ENCODE measurements around the gene UPF1.

UPF1 gene

GRCh38 chr19:18875726-18876125 lies 44.0 kb downstream of the UPF1 start:
- no peak for DNase-seq (ENCODE audit: low read depth)

DNA sequence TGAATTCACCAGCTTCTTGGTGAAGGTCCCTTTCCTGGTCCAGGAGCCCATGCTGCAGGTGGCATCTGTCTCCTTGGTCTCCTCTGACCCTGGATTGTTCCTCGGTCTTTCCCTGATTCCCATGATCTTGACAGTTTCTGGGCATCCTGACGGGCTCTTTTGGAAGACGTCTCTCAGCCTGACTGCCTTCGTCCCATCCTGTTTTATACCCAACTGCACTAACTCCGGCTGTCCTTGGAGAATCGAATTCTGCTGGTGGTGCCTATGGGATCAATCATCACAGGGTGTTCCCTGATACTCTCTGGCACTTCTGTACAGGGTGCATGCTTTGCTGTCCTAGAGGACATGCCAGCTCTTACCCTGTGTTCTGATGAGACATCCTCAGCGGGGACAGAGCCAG lies 45.1 kb downstream of the UPF1 start:
- DNase-seq (ENCODE audit: low read depth), result no peak

- DNase-seq (ENCODE audit: low read depth), result no peak
Measured at GRCh38 chr19:18878058-18878797, 46.5 kb downstream of the UPF1 start.

GRCh38 chr19:18878858-18879578 lies 47.3 kb downstream of the UPF1 start:
- no peak for DNase-seq (ENCODE audit: low read depth)

- DNase-seq (ENCODE audit: low read depth), result no peak
Measured at GRCh38 chr19:18879579-18880373, 48.0 kb downstream of the UPF1 start.

DNA sequence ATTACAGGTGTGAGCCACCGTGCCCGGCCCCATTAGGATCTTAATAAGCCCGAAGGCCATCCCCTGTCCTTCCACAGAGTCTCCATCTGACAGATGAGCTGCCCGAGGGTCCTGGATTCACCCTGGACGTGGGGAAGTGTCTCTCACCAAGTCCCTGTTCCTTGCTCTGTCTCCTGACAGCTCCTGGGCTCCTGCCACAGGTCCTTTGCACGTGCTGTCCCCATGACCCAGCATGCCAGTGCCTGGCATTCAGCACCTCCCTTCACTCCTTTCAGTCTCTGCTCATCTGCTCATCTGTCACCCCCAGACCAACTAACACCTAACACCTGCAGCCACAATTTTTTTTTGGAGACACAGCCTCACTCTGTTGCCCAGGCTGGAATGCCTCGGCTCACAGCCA lies 49.7 kb downstream of the UPF1 start:
- no peak for DNase-seq (ENCODE audit: low read depth)

DNA sequence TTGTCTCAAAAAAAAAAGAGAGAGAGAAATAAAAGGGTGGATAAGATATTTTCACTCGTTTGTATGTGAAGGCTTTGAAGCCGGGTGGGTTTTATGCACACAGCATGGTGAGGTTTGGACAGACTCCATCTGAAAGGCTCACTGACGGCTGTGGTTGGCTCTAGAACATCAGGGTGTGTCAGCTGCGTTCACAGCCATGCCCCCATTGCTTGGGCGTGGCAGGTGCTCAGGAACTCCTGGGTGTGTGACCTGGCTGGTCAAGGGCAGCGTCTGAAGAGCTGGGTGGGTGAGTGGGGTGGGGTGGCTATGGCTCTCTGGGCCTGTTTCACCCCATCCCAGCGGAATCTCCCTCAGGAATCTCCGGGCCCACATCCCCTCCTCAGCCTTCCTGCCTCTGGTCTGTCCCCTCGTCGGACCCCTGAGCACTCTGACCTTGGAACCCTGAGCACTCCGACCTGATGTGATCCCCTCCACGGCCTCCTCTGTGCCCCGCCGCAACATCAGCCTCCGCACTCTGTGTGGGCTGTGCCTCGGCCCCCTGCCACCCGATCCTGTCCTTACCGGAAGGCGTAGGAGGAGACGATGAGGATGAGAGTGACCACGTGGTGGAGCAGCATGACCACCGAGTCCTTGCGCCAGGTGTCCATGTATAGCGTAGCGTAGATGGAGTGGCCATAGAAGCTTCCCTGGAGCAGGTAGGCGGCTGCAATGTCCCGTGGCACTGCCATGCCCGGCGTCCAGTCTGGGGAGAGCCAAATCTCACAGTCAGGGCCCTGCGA lies 52.0 kb downstream of the UPF1 start:
- no peak for DNase-seq (ENCODE audit: low read depth)

- DNase-seq (ENCODE audit: low read depth), result no peak
Measured at GRCh38 chr19:18886972-18887371, 55.2 kb downstream of the UPF1 start.

DNA sequence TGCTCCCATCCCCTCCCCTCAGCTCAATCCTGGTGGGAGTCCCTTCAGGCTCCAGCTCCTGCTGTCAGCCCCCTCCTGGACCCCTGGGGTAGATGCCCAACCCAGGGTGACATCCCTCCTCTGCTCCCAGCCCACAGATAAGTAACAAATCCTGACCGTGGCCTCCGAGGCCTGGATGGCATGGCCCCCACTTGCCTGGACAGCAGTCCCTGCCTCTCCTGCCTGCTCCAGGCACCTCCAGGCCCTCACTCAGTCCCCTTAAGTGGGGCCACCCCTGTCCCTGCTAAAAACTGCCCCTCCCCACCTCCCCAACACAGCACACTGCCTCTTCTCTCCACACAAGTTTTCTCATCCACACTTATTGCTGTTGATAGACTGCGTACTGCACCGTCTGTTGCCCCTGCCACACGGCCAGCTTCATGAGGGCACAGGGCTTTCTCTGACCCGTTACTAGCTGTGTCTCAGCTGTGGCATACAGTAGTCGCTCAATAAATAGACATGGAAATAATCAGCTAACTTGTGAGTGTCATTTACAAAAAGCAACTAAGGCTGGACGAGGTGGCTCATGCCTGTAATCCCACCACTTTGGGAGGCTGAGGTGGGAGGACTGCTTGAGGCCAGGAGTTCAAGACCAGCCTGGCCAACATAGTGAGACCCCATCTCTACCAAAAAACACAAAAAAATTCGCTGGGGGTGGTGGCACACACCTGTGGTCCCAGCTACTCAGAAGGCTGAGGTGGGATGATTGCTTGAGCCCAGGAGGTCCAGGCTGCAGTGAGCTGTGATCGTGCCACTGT lies 58.4 kb downstream of the UPF1 start:
- no peak for DNase-seq (ENCODE audit: low read depth)

GRCh38 chr19:18893587-18894253 lies 62.0 kb downstream of the UPF1 start:
- no peak for DNase-seq (ENCODE audit: low read depth)

- no peak for DNase-seq (ENCODE audit: low read depth)
Measured at GRCh38 chr19:18894254-18895037, 62.7 kb downstream of the UPF1 start.

DNA sequence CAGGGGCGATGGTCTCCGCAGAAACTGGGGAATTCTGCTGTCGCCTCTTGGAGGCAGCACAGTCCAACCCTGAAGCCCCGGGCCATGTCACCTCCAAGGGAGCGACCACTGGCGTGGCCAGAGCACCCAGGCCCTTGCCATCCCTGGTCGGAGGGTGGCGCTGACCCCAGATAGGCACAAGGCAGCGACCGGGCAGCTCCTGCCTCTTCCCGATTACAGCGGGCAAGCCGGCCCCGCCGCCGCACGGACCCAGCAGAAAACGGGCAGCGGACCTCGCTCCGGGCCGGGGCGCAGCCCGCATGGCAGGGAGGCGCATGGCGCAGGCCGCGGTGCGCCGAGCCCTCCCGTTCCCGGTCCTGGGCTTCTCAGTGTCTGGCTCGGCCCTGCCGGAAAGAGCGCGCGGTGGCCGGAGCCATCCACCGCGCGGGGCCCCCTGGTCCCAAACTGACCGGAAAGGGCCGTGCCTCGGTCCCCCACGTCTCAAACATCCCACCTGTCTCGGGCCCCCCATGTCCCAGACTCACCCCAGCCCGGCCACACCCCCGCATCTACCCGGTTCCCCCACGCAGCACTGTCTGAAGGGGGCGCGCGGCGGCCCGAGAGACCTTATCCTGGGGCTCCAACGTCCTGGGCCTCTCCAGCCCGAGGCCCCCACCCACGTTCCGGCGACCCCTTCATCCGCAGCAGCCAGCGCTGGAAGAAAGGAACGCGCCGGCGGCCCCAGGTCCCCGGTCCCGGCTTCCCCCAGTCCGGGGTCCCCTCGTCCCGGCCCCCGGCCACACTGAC lies 63.5 kb downstream of the UPF1 start:
- no peak for DNase-seq (ENCODE audit: low read depth)

DNA sequence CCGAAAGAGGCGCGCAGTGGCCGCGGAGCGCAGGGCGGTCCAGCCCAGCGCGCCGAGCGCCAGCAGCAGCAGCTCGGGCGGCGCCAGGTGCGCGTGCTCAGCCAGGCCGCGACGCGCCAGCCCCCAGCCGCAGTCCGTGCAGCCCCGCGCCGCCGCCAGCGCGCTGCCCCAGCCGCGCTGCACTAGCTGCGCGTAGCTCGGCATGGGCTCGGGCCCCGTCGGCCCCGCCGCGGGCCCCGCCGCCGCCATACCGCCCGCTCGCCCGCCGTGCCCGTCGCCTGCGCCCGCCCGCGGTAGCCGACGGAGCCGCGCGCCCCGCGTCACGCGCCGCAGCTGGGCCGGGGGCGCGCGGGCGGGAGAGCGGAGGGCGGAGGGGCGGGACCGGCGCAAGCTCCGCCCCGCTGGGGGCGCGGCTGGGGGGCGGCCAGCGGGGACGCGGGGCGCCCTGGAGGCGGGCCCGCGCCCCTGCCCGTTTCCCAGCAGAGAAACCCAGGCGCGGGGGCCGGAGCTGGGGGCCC lies 64.1 kb downstream of the UPF1 start, which contains the start of gene CERS1:
TSS of gene CERS1 (minus strand) at position 335 of the 518 bp plus-strand sequence. CDS start at position 249, 86 bp downstream.
- no peak for DNase-seq (ENCODE audit: low read depth)

- DNase-seq (ENCODE audit: low read depth), result no peak
Measured at GRCh38 chr19:18896421-18896841, 64.7 kb downstream of the UPF1 start.

- DNase-seq (ENCODE audit: low read depth), result no peak
Measured at GRCh38 chr19:18897094-18898029, 65.6 kb downstream of the UPF1 start.

DNA sequence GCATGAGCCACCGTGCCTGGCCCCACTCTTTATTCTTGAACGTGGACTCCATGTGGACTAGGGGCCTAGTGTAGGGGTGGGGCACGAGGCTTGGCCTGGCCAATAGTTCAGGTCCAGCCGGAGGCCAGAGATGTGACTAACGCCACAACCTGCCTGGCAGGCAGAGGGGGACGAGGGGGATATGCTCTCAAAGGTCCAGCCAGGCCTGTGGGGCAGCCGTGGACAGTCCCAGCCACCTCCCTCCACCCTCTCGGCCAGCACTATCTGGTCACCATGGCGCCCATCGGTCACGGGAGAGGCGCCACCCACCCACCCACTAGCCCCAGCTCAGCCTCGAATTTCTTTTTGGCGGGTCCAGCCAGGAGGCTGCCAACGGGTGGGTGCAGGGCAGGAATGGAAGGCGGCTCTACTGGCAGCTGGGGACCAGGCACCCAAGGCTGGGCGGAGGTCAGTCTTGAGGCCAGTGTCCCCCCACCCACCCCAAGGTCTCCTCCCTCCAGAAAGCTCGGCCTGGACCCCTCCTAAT lies 66.4 kb downstream of the UPF1 start:
- DNase-seq (ENCODE audit: low read depth), result no peak
